Activated CD8-positive, alpha-beta T cell treated with anti-CD3 and anti-CD28 coated beads for 36 hours (primary cell): ENCODE data around the gene STAB2. TPM values are rescaled to one million over a fixed set of nuclear protein-coding genes. Genes with fewer than 3 reads are reported as not detected.
"Not testable (repeated sequence)": the region's sequence is repeated elsewhere in the genome, so short reads cannot be mapped to it uniquely, and the experiment has no call there.

Source experiments
- ATAC-seq: fragments of 200-7000 bp; cut with Tn5 transposase; one replicate; pipeline ENCODE4 v1.10.0; 2021; ENCODE audit warnings: mild to moderate bottlenecking, moderate library complexity
- CTCF ChIA-PET: fragments of 350-600 bp; sonication (Branson Sonifier 250); formaldehyde crosslinking; loops from one replicate; lab custom pipeline; 2021; ENCODE audit warnings: antibody characterized with exemption; lab: Charles Lee
- POLR2A ChIA-PET: fragments of 350-600 bp; sonication (Branson Sonifier 250); formaldehyde crosslinking; loops from one replicate; lab custom pipeline; 2021; ENCODE audit warnings: antibody characterized with exemption; lab: Charles Lee
- DNase-seq: peaks from one replicate; pipeline ENCODE4 v3.0.0-alpha.2; 2020
- H3K27ac Mint-ChIP-seq: one replicate; pipeline ENCODE4 v1.8.0; 2021; ENCODE audit warnings: mild to moderate bottlenecking, mixed read lengths
- H3K27me3 Mint-ChIP-seq: one replicate; pipeline ENCODE4 v1.8.0; 2021; ENCODE audit warnings: mixed read lengths
- H3K36me3 Mint-ChIP-seq: one replicate; pipeline ENCODE4 v1.8.0; 2021; ENCODE audit warnings: low read depth, mixed read lengths
- H3K4me1 Mint-ChIP-seq: one replicate; pipeline ENCODE4 v1.8.0; 2021; ENCODE audit warnings: low read depth, mixed read lengths
- H3K4me3 Mint-ChIP-seq: one replicate; pipeline ENCODE4 v1.8.0; 2021; ENCODE audit warnings: mild to moderate bottlenecking, moderate library complexity, mixed read lengths
- H3K9me3 Mint-ChIP-seq: one replicate; pipeline ENCODE4 v1.8.0; 2021; ENCODE audit warnings: mixed read lengths
- CTCF ChIP-seq: fragments of 200-600 bp; IDR thresholded peaks from one replicate; pipeline ENCODE4 v1.8.0; 2022; ENCODE audit warnings: antibody characterized with exemption, mild to moderate bottlenecking
- intact Hi-C: fragments of 100-400 bp; cut with micrococcal nuclease; formaldehyde crosslinking; loops from one replicate; pipeline ENCODE4 v1.10.0; 2022
- total RNA-seq, 2 experiments: library from RNA; stranded (reverse); gene quantifications; one replicate each; pipeline ENCODE4 v1.2.3, GENCODE V29; 2021

Gene STAB2
- total RNA-seq, 2 experiments from 2014 or later: not detected

GRCh38 chr12:103805655-103806360, 218.7 kb downstream of the STAB2 start:
- ATAC-seq (no peak), DNase-seq (no peak)
- no peak for TF ChIP-seq CTCF
- ChIA-PET CTCF (no interaction called here), POLR2A (interaction anchor here (1.0 to 1.6 kb wide), 2 partner anchors 13 to 14 kb away, joined by 3 to 4 read pairs; no protein-coding TSS in a partner anchor)
- Mint-ChIP-seq H3K36me3 (peaks cover 9% of the 10 kb centered on the region), H3K27ac (no peak overlapping the region), H3K4me1 (no peaks in the 10 kb centered on the region), H3K27me3 (no peaks in the 10 kb centered on the region), H3K9me3 (no peaks in the 10 kb centered on the region), H3K4me3 (no peak overlapping the region)
- intact Hi-C loops: no loop called here

GRCh38 chr12:103806803-103807202, 219.7 kb downstream of the STAB2 start:
- H3K4me3 Mint-ChIP-seq: no peak overlapping the region
- peaks cover 11% of the 10 kb centered on the region for H3K36me3 Mint-ChIP-seq
- no peaks in the 10 kb centered on the region for H3K4me1 Mint-ChIP-seq
- H3K9me3 Mint-ChIP-seq: no peaks in the 10 kb centered on the region
- no peak overlapping the region for H3K27ac Mint-ChIP-seq
- no peak for TF ChIP-seq CTCF
- no peaks in the 10 kb centered on the region for H3K27me3 Mint-ChIP-seq
- ATAC-seq (no peak), DNase-seq (no peak)
- ChIA-PET POLR2A (interaction anchor here (0.6 kb wide), 1 partner anchor 300 kb away, joined by 3 read pairs; no protein-coding TSS in a partner anchor), CTCF (no interaction called here)
- intact Hi-C loops: no loop called here

GRCh38 chr12:103807561-103808238, 220.6 kb downstream of the STAB2 start:
- no peak for TF ChIP-seq CTCF
- H3K4me1 Mint-ChIP-seq: no peaks in the 10 kb centered on the region
- H3K9me3 Mint-ChIP-seq: no peaks in the 10 kb centered on the region
- no peak for ATAC-seq
- CTCF ChIA-PET: no interaction called here
- no peak overlapping the region for H3K27ac Mint-ChIP-seq
- intact Hi-C loops: no loop called here
- peaks cover 11% of the 10 kb centered on the region for H3K36me3 Mint-ChIP-seq
- H3K27me3 Mint-ChIP-seq: no peaks in the 10 kb centered on the region
- no peak overlapping the region for H3K4me3 Mint-ChIP-seq
- no peak for DNase-seq
- POLR2A ChIA-PET: no interaction called here

GRCh38 chr12:103808239-103808880, 221.3 kb downstream of the STAB2 start:
- Mint-ChIP-seq H3K4me1 (no peaks in the 10 kb centered on the region), H3K9me3 (no peaks in the 10 kb centered on the region), H3K36me3 (peaks cover 12% of the 10 kb centered on the region), H3K4me3 (no peak overlapping the region), H3K27ac (no peak overlapping the region), H3K27me3 (no peaks in the 10 kb centered on the region)
- no peak for ATAC-seq
- ChIA-PET CTCF (no interaction called here), POLR2A (no interaction called here)
- intact Hi-C loops: no loop called here
- no peak for DNase-seq
- TF ChIP-seq CTCF: no peak

- Mint-ChIP-seq H3K36me3 (peaks cover 18% of the 10 kb centered on the region), H3K9me3 (no peaks in the 10 kb centered on the region), H3K4me1 (no peaks in the 10 kb centered on the region), H3K4me3 (no peak overlapping the region), H3K27ac (no peak overlapping the region), H3K27me3 (no peaks in the 10 kb centered on the region)
- no peak for TF ChIP-seq CTCF
- CTCF ChIA-PET: no interaction called here
- no peak for ATAC-seq
- intact Hi-C loops: no loop called here
- no peak for DNase-seq
- POLR2A ChIA-PET: no interaction called here
Observed at GRCh38 chr12:103809154-103809553, 222.1 kb downstream of the STAB2 start.

GRCh38 chr12:103809639-103810038, 222.6 kb downstream of the STAB2 start:
- H3K27ac Mint-ChIP-seq, intact Hi-C loops, H3K4me3 Mint-ChIP-seq, POLR2A ChIA-PET, H3K27me3 Mint-ChIP-seq, H3K4me1 Mint-ChIP-seq, H3K9me3 Mint-ChIP-seq, CTCF ChIA-PET, DNase-seq, ATAC-seq: not testable (repeated sequence)
- peaks cover 18% of the 10 kb centered on the region for H3K36me3 Mint-ChIP-seq
